HEK293 (cell line): ENCODE results near the gene ARGLU1.

ENCODE experiments used
- ATF2 ChIP-seq: fragments of 450-650 bp; formaldehyde crosslinking; IDR thresholded peaks from 2 replicates; pipeline ENCODE4 v1.5.1; 2016; ENCODE audit warnings: missing biosample characterization, missing genetic modification characterization, low read depth
- CTCF ChIP-seq: fragments of 450-650 bp; formaldehyde crosslinking; IDR thresholded peaks from 2 replicates; pipeline ENCODE4 v1.5.1; 2016; ENCODE audit warnings: missing biosample characterization, missing genetic modification characterization
- HOXA7 ChIP-seq: sonication (generic); formaldehyde crosslinking; IDR thresholded peaks from 2 replicates; pipeline ENCODE4 v1.8.1; 2022; ENCODE audit warnings: missing genetic modification reagents, borderline replicate concordance
- KLF10 ChIP-seq: fragments of 450-650 bp; IDR thresholded peaks from 2 replicates; pipeline ENCODE4 v1.5.1; 2018; ENCODE audit warnings: missing biosample characterization, mild to moderate bottlenecking, missing genetic modification characterization
- TCF7L2 ChIP-seq: IDR thresholded peaks from 2 replicates; pipeline ENCODE4 v1.6.1; 2011; ENCODE audit warnings: low read depth, mild to moderate bottlenecking, inconsistent platforms, low read length, moderate library complexity, borderline replicate concordance
- ZFP37 ChIP-seq: fragments of 450-650 bp; formaldehyde crosslinking; IDR thresholded peaks from 2 replicates; pipeline ENCODE4 v1.5.1; 2016; ENCODE audit warnings: missing biosample characterization, missing genetic modification characterization
- ZNF175 ChIP-seq: fragments of 450-650 bp; formaldehyde crosslinking; IDR thresholded peaks from 2 replicates; pipeline ENCODE4 v1.5.1; 2016; ENCODE audit warnings: missing biosample characterization, missing genetic modification characterization
- ZNF341 ChIP-seq: fragments of 450-650 bp; formaldehyde crosslinking; IDR thresholded peaks from 2 replicates; pipeline ENCODE4; 2016; ENCODE audit warnings: low read depth, missing biosample characterization, missing genetic modification characterization
- ZNF423 ChIP-seq: fragments of 450-650 bp; formaldehyde crosslinking; IDR thresholded peaks from 2 replicates; pipeline ENCODE4 v1.5.1; 2016; ENCODE audit warnings: missing biosample characterization, missing genetic modification characterization
- ZNF433 ChIP-seq: fragments of 450-650 bp; formaldehyde crosslinking; IDR thresholded peaks from 2 replicates; pipeline ENCODE4 v1.5.1; 2016; ENCODE audit warnings: missing biosample characterization, missing genetic modification characterization, low read depth
- ZNF488 ChIP-seq: fragments of 450-650 bp; formaldehyde crosslinking; IDR thresholded peaks from 2 replicates; pipeline ENCODE4 v1.5.1; 2016; ENCODE audit warnings: missing biosample characterization, missing genetic modification characterization
- ZNF580 ChIP-seq: fragments of 450-650 bp; formaldehyde crosslinking; IDR thresholded peaks from 2 replicates; pipeline ENCODE4 v1.5.1; 2016; ENCODE audit warnings: missing biosample characterization, missing genetic modification characterization
- ZNF76 ChIP-seq: fragments of 450-650 bp; formaldehyde crosslinking; IDR thresholded peaks from 2 replicates; pipeline ENCODE4; 2016; ENCODE audit warnings: low read depth, missing biosample characterization, missing genetic modification characterization, borderline replicate concordance
- ZNF776 ChIP-seq: fragments of 450-650 bp; formaldehyde crosslinking; IDR thresholded peaks from 2 replicates; pipeline ENCODE4 v1.5.0; 2017; ENCODE audit warnings: missing biosample characterization, missing genetic modification characterization, borderline replicate concordance

GRCh38 chr13:106617561-106617960 lies 49.6 kb upstream of the ARGLU1 start:
- no peak for TF ChIP-seq ZNF433 (tag by site-specific recombination)
- TF ChIP-seq HOXA7 (CRISPR knock-in tag) = no peak
- no peak for TF ChIP-seq ZNF776 (tag by site-specific recombination)
- TF ChIP-seq CTCF (tag by site-specific recombination) = no peak
- no peak for TF ChIP-seq ZNF175 (tag by site-specific recombination)
- no peak for TF ChIP-seq ZNF488 (tag by site-specific recombination)
- TF ChIP-seq ZFP37 (tag by site-specific recombination) = no peak
- TF ChIP-seq ZNF423 (tag by site-specific recombination) = no peak
- TF ChIP-seq TCF7L2 = no peak
- no peak for TF ChIP-seq ZNF76
- TF ChIP-seq ATF2 (tag by site-specific recombination) = no peak
- TF ChIP-seq ZNF580 = no peak
- no peak for TF ChIP-seq ZNF341 (tag by site-specific recombination)
- TF ChIP-seq KLF10 = no peak
